Panc1 (cell line): ENCODE results near the gene GARIN1A. TPM values are rescaled to one million over a fixed set of nuclear protein-coding genes. Genes with fewer than 3 reads are reported as not detected.
"Not testable (repeated sequence)": the region's sequence is repeated elsewhere in the genome, so short reads cannot be mapped to it uniquely, and the experiment has no call there.

Source experiments
- ATAC-seq: fragments of 200-7000 bp; cut with Tn5 transposase; 2 replicates; pipeline ENCODE4 v1.9.1; 2020; ENCODE audit warnings: mild to moderate bottlenecking, moderate library complexity
- BruUV-seq: library from RNA; stranded (reverse); fragments of 400-500 nt; replicated peaks from 2 replicates; lab custom pipeline; 2021; lab: Mats Ljungman, UMichigan
- CTCF ChIA-PET: fragments of 300-600 bp; sonication (Branson Sonifier 250); formaldehyde crosslinking; loops from one replicate; lab custom pipeline; 2022; ENCODE audit warnings: antibody characterized with exemption; lab: Charles Lee
- POLR2A ChIA-PET: fragments of 300-600 bp; sonication (Branson Sonifier 250); formaldehyde crosslinking; loops from one replicate; lab custom pipeline; 2022; ENCODE audit warnings: antibody characterized with exemption; lab: Charles Lee
- DNase-seq: peaks from one replicate; pipeline ENCODE4 v3.0.0-alpha.2; 2010; ENCODE audit warnings: low read depth, low spot score
- H3K27ac ChIP-seq: 2 replicates; pipeline ENCODE4 v1.5.1; 2011; ENCODE audit warnings: mild to moderate bottlenecking, low read length, inconsistent platforms
- H3K27me3 ChIP-seq: fragments of 200-500 bp; sonication (Bioruptor generic); 2 replicates; pipeline ENCODE4 v1.6.0; 2014; ENCODE audit warnings: low read length, inconsistent platforms; ENCODE audit not compliant: control insufficient read depth, insufficient read depth
- H3K36me3 ChIP-seq: fragments of 200-500 bp; sonication (Bioruptor generic); 2 replicates; pipeline ENCODE4 v1.5.1; 2014; ENCODE audit warnings: inconsistent platforms, mild to moderate bottlenecking, low read length, moderate library complexity; ENCODE audit not compliant: control insufficient read depth, insufficient read depth
- H3K4me1 ChIP-seq: 2 replicates; pipeline ENCODE4 v1.5.1; 2011; ENCODE audit warnings: inconsistent platforms, mild to moderate bottlenecking, low read length, moderate library complexity; ENCODE audit not compliant: control insufficient read depth, insufficient read depth
- H3K4me3 ChIP-seq, 2 experiments: 2 replicates each; pipeline ENCODE4 v1.5.1; 2011 to 2012; ENCODE audit warnings: low read depth in 2 of 2, low read length in 2 of 2, mild to moderate bottlenecking in 2 of 2, inconsistent platforms in 1 of 2, moderate library complexity in 1 of 2
- H3K9me3 ChIP-seq: fragments of 200-500 bp; sonication (Bioruptor generic); 2 replicates; pipeline ENCODE4 v1.5.1; 2014; ENCODE audit warnings: low read depth, mild to moderate bottlenecking, inconsistent platforms, low read length, moderate library complexity; ENCODE audit not compliant: control insufficient read depth, insufficient read depth
- in situ Hi-C: cut with HindIII; loops from 2 replicates; pipeline ENCODE4 v1.10.0; 2016; ENCODE audit warnings: low sequenced_read_pairs, low pct_unique_long_range_greater_than_20kb
- intact Hi-C: fragments of 100-400 bp; cut with micrococcal nuclease; formaldehyde crosslinking; loops from one replicate; pipeline ENCODE4 v1.10.0; 2022; ENCODE audit not compliant: unreplicated experiment
- total RNA-seq: library from RNA; stranded (reverse); gene quantifications from one replicate; pipeline ENCODE4 v1.2.1, GENCODE V29; 2021; ENCODE audit not compliant: unreplicated experiment
- TF ChIP-seq, protein P1 (sequence below), 2 experiments: IDR thresholded peaks; 2 replicates each; pipeline ENCODE4 v1.6.1; 2011 to 2012; ENCODE audit warnings: low read depth in 2 of 2, control low read depth in 1 of 2, low read length in 1 of 2, mild to moderate bottlenecking in 1 of 2, moderate library complexity in 1 of 2; ENCODE audit not compliant: insufficient read depth in 1 of 2

The GARIN1A gene
- total RNA-seq, 1 experiment from 2014 or later, result 1.2 TPM

DNA sequence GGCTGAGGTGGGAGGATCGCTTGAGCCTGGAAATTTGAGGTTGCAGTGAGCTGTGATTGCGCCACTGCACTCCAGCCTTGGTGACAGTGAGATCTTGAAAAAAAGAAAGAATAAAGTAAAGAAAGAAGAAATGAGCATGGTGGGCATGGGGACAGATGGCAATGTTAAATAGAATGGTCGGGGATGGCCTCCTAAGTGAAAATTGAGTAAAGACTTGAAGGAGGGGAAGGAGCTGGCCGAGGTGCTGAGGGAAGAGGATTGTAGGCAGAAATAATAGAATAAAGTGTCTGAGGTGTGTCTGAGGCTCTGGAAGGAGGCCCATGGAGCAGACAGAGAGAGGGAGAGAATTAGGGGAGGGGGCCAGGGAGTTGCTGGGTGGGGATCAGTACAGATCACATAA, 26.2 kb upstream of the GARIN1A start:
- CTCF ChIA-PET, result not testable (repeated sequence)

DNA sequence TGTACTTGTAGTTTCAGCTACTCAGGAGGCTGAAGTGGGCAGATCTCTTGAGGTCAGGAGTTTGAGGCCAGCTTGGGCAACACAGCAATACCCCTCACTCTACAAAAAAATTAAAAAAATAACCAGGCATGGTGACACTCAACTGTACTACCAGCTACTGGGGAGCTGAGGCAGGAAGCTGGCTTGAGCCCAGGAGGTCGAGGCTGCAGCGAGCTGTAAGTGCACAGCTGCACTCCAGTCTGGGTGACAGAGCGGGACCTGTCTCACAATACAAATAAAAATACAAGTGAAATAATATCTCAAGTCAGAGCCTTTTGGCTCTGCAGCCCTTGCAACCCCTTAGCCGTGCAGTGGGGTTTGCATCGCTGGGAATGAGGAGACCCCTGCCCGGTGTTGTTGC, 25.2 kb upstream of the GARIN1A start:
- H3K4me1 ChIP-seq, H3K4me3 ChIP-seq, DNase-seq, BruUV-seq, H3K27me3 ChIP-seq, in situ Hi-C loops, ATAC-seq, H3K9me3 ChIP-seq, H3K27ac ChIP-seq, POLR2A ChIA-PET, CTCF ChIA-PET, H3K36me3 ChIP-seq, intact Hi-C loops: not testable (repeated sequence)

More for the DNA sequence above, 26.2 kb upstream of the GARIN1A start:
- BruUV-seq, intact Hi-C loops, H3K27ac ChIP-seq, H3K36me3 ChIP-seq, in situ Hi-C loops, DNase-seq, ATAC-seq, H3K9me3 ChIP-seq, H3K4me3 ChIP-seq, H3K4me1 ChIP-seq, POLR2A ChIA-PET, H3K27me3 ChIP-seq: not testable (repeated sequence)
- TF ChIP-seq, protein P1, sequence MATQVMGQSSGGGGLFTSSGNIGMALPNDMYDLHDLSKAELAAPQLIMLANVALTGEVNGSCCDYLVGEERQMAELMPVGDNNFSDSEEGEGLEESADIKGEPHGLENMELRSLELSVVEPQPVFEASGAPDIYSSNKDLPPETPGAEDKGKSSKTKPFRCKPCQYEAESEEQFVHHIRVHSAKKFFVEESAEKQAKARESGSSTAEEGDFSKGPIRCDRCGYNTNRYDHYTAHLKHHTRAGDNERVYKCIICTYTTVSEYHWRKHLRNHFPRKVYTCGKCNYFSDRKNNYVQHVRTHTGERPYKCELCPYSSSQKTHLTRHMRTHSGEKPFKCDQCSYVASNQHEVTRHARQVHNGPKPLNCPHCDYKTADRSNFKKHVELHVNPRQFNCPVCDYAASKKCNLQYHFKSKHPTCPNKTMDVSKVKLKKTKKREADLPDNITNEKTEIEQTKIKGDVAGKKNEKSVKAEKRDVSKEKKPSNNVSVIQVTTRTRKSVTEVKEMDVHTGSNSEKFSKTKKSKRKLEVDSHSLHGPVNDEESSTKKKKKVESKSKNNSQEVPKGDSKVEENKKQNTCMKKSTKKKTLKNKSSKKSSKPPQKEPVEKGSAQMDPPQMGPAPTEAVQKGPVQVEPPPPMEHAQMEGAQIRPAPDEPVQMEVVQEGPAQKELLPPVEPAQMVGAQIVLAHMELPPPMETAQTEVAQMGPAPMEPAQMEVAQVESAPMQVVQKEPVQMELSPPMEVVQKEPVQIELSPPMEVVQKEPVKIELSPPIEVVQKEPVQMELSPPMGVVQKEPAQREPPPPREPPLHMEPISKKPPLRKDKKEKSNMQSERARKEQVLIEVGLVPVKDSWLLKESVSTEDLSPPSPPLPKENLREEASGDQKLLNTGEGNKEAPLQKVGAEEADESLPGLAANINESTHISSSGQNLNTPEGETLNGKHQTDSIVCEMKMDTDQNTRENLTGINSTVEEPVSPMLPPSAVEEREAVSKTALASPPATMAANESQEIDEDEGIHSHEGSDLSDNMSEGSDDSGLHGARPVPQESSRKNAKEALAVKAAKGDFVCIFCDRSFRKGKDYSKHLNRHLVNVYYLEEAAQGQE (IDR thresholded peaks at IDR 0.05; ENCODE audit: insufficient read depth in 1 of 2, low read depth in 2 of 2, low read length in 1 of 2), result peak in 1 of 2 experiments; percentile 74; a peak in 2 of 4 replicates

DNA sequence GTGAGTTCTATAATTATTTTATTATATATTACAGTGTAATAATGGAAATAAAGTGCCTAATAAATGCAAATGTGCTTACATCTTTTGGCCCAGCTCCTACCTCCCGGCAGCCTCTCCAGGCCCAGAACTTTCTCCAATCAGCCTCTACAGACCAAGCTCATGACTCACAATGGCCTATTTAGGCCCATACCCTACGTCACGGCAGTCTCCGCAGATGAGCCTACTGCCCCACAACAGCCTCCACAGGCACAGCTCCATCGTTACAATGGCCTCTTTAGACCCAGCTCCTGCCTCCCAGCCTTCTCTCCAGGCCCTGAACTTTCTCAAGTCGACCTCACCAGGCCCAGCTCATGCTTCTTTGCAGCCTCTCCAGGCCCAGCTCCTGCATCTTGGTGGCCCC, 21.0 kb upstream of the GARIN1A start:
- H3K27ac ChIP-seq, H3K4me3 ChIP-seq, in situ Hi-C loops, H3K9me3 ChIP-seq, CTCF ChIA-PET, intact Hi-C loops, DNase-seq, POLR2A ChIA-PET, H3K36me3 ChIP-seq, H3K4me1 ChIP-seq, ATAC-seq, H3K27me3 ChIP-seq, BruUV-seq: not testable (repeated sequence)

DNA sequence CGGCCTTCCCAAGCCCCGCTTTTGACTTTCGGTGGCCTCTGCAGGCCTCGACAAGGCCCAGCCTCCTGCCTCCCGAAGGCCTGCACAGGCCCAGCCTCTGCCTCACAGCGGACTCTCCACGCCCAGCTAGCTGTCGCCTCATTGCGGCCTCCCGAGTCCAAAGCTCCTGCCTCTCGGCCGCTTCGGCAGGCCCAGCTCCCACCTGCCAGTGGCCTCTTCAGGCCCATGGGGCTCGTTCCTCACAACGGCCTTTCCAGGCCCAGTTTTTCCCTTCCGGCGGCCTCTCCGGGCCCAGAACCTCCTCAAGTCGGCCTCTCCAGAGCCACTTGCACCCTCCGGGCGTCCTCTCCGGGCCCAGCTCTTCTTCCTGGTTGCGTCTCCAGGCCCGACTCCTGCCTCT, 19.5 kb upstream of the GARIN1A start:
- CTCF ChIA-PET, H3K27ac ChIP-seq, H3K4me1 ChIP-seq, BruUV-seq, intact Hi-C loops, H3K9me3 ChIP-seq, POLR2A ChIA-PET, DNase-seq, H3K27me3 ChIP-seq, in situ Hi-C loops, H3K4me3 ChIP-seq, ATAC-seq, H3K36me3 ChIP-seq: not testable (repeated sequence)

DNA sequence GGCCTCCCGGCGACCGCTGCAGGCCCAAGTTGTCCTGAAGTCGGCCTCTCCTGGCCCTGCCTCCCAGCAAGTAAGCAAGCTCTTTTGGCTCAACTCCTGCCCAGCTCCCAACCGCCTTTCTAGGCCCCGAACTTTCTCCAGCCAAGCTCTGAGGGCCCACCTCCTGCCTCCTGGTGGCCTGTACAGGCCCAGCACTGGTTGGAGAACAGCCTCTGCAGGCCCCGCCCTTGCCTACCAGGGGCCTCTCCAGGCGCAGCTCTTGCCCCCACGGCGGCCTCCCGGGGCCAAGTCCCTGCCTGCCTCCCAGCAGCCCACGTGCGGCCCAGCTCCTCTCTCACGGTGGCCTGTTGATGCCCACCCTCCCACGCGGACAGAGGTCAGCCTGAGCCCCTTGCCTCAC, 18.9 kb upstream of the GARIN1A start:
- POLR2A ChIA-PET, H3K9me3 ChIP-seq, BruUV-seq, H3K27me3 ChIP-seq, CTCF ChIA-PET, H3K4me1 ChIP-seq, DNase-seq, ATAC-seq, H3K27ac ChIP-seq, H3K4me3 ChIP-seq, in situ Hi-C loops, intact Hi-C loops, H3K36me3 ChIP-seq: not testable (repeated sequence)

DNA sequence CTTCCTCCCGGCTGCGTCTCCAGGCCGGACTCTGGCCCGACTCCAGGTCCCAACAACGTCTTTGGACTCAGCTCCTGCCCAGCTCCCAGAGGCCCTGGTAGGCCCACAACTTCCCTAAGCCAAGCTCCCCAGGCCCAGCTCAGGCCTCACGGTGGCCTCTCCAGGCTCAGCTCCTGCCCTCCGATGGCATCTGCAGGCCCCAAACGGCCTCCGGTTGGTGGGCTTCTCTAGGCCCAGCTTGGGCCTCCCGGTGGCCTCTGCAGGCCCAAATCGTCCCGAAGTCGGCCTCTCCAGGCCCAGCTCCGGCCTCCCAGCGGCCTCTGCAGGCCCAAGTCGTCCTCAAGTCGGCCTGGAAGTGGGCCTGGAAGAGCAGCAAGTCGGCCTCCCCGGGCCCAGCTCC, 18.0 kb upstream of the GARIN1A start:
- H3K4me1 ChIP-seq, in situ Hi-C loops, POLR2A ChIA-PET, H3K4me3 ChIP-seq, ATAC-seq, BruUV-seq, CTCF ChIA-PET, intact Hi-C loops, H3K36me3 ChIP-seq, H3K9me3 ChIP-seq, H3K27ac ChIP-seq, DNase-seq, H3K27me3 ChIP-seq: not testable (repeated sequence)
